AG04450 (cell line): Measurements from ENCODE around the gene TNFRSF1A. TPM values are rescaled to one million over a fixed set of nuclear protein-coding genes. Genes with fewer than 3 reads are reported as not detected.

ENCODE experiments used
- CTCF ChIA-PET: fragments of 300-600, 350-600 bp; formaldehyde crosslinking; extraction: SDS; loops from one replicate; lab custom pipeline; 2022; ENCODE audit warnings: antibody characterized with exemption, inconsistent platforms; lab: Charles Lee
- POLR2A ChIA-PET: fragments of 350-600 bp; formaldehyde crosslinking; extraction: SDS; loops from one replicate; lab custom pipeline; 2021; ENCODE audit warnings: antibody characterized with exemption, inconsistent platforms; lab: Yijun Ruan, JAX
- DNase-seq: peaks from one replicate; pipeline ENCODE4 v3.0.0-alpha.2; 2011; ENCODE audit warnings: low read depth, low spot score
- H3K27ac ChIP-seq: one replicate; pipeline ENCODE4 v1.5.1; 2012; ENCODE audit warnings: low read depth, low read length, control low read depth
- H3K27me3 ChIP-seq: one replicate; pipeline ENCODE4 v1.6.0; 2012; ENCODE audit warnings: low read length; ENCODE audit not compliant: control insufficient read depth, insufficient read depth
- H3K4me3 ChIP-seq: 2 replicates; pipeline ENCODE4 v1.5.1; 2011; ENCODE audit warnings: mild to moderate bottlenecking, low read depth, low read length, control low read depth
- H3K9me3 ChIP-seq: 2 replicates; pipeline ENCODE4 v1.5.1; 2012; ENCODE audit warnings: low read length; ENCODE audit not compliant: control insufficient read depth, insufficient read depth
- CTCF ChIP-seq: IDR thresholded peaks from 2 replicates; pipeline ENCODE4 v1.5.1; 2011; ENCODE audit warnings: low read depth, low read length, control low read depth, inconsistent platforms
- polyA plus RNA-seq: library from polyadenylated mRNA; depleted of rRNA; stranded (reverse); fragments of >200 nt; gene quantifications from 2 replicates; pipeline ENCODE4 v1.2.3, GENCODE V29; 2011

Gene TNFRSF1A
- polyA plus RNA-seq, 1 experiment: 231 TPM

- CTCF ChIA-PET: interaction anchor here (0.9 kb wide), 1 partner anchor 94 kb away, joined by 3 read pairs; no protein-coding TSS in a partner anchor
- POLR2A ChIA-PET: interaction anchor here (0.6 to 2.2 kb wide), 3 partner anchors 29 to 163 kb away, joined by 3 to 8 read pairs (median 6); partner anchors contain the start of gene TNFRSF1A
- Histone ChIP-seq H3K9me3 (no peaks in the 10 kb centered on the region), H3K27ac (peak overlapping the region; percentile 57), H3K27me3 (no peaks in the 10 kb centered on the region), H3K4me3 (no peak overlapping the region)
- TF ChIP-seq CTCF: peak; percentile 38
- DNase-seq: no peak
These were observed 29.3 kb upstream of the TNFRSF1A start for GRCh38 chr12:6370994-6371754.

GRCh38 chr12:6370576-6370935 lies 28.7 kb upstream of the TNFRSF1A start:
- ChIA-PET CTCF (no interaction called here), POLR2A (interaction anchor here (0.6 to 2.2 kb wide), 3 partner anchors 29 to 163 kb away, joined by 3 to 8 read pairs (median 6); partner anchors contain the start of gene TNFRSF1A)
- no peak for DNase-seq
- H3K9me3 ChIP-seq: no peaks in the 10 kb centered on the region
- H3K27ac ChIP-seq: peak overlapping the region; percentile 57
- no peak overlapping the region for H3K4me3 ChIP-seq
- no peaks in the 10 kb centered on the region for H3K27me3 ChIP-seq
- TF ChIP-seq CTCF: no peak

- Histone ChIP-seq H3K9me3 (no peaks in the 10 kb centered on the region), H3K4me3 (no peak overlapping the region), H3K27me3 (no peaks in the 10 kb centered on the region), H3K27ac (peak overlapping the region; percentile 57)
- no peak for DNase-seq
- CTCF ChIA-PET: no interaction called here
- POLR2A ChIA-PET: interaction anchor here (0.6 to 2.2 kb wide), 2 partner anchors 12 to 28 kb away, joined by 3 to 8 read pairs; partner anchors contain the start of gene TNFRSF1A
- TF ChIP-seq CTCF: no peak
These were observed 28.2 kb upstream of the TNFRSF1A start for GRCh38 chr12:6369916-6370575.

DNA sequence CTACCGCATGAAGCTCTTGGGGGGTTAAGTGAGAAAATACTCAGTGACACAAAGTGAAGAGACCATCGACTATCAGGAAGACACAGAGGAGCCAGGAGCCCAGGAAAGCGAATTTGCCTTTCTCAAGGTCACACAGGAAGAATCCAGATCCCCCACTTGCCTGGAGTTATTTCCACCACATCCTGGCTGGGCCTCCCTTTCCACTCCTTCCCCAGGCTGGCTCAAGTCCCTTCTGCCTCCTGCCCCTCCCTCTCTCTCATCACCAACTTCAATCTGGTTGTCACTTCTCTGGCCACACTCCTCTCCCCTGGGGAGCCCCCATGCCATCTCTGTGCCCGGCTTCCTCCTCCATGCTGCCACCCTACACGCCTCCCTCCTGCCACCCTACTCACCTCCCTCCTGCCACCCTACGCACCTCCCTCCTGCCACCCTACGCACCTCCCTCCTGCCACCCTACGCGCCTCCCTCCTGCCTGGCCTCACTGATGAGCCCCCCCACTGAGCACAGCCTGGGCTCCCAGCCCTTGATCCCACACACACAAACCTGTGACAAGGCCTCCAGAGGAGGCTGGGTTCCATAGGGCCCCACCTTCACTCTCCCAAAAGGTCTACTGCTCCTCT lies 27.1 kb upstream of the TNFRSF1A start:
- Histone ChIP-seq H3K27me3 (no peaks in the 10 kb centered on the region), H3K27ac (no peak overlapping the region), H3K9me3 (no peaks in the 10 kb centered on the region), H3K4me3 (no peak overlapping the region)
- no peak for DNase-seq
- CTCF ChIA-PET: no interaction called here
- TF ChIP-seq CTCF: no peak
- POLR2A ChIA-PET: no interaction called here
